Lung (tissue), 12 donors: Measurements from ENCODE around the gene SMPD2. TPM values are rescaled to one million over a fixed set of nuclear protein-coding genes. Genes with fewer than 3 reads are reported as not detected.
A peak's percentile ranks its signal among the peaks of the same experiment; 100 is the strongest.

ENCODE experiments used
- ATAC-seq: fragments of 200-7000 bp; cut with Tn5 transposase; one replicate; pipeline ENCODE4 v1.9.1; 2020; ENCODE audit warnings: moderate number of reproducible peaks; ENCODE audit not compliant: insufficient read depth, low FRiP score
- DNase-seq, 3 donors: peaks; one replicate each; pipeline ENCODE4 v3.0.0-alpha.2; 2013 to 2017
- H3K27ac ChIP-seq, 2 donors: one replicate each; pipeline ENCODE4 v1.5.1; 2013; ENCODE audit warnings: mild to moderate bottlenecking in 2 of 2, moderate library complexity in 2 of 2, control low read depth in 1 of 2, inconsistent platforms in 1 of 2, low read depth in 1 of 2, low read length in 1 of 2
- H3K27me3 ChIP-seq, 3 donors: one replicate each; pipeline ENCODE4 v1.5.1; 2013; ENCODE audit warnings: low read length in 2 of 3; ENCODE audit not compliant: control insufficient read depth in 3 of 3, insufficient read depth in 3 of 3
- H3K36me3 ChIP-seq, 4 donors: one replicate each; pipeline ENCODE4 v1.5.1; 2013; ENCODE audit warnings: low read length in 4 of 4, mild to moderate bottlenecking in 1 of 4, moderate library complexity in 1 of 4; ENCODE audit not compliant: control insufficient read depth in 4 of 4, insufficient read depth in 4 of 4
- H3K4me1 ChIP-seq, 5 donors: one replicate each; pipeline ENCODE4 v1.5.1; 2013; ENCODE audit warnings: low read length in 5 of 5, mild to moderate bottlenecking in 2 of 5, moderate library complexity in 1 of 5; ENCODE audit not compliant: control insufficient read depth in 5 of 5, insufficient read depth in 5 of 5
- H3K4me3 ChIP-seq: one replicate; pipeline ENCODE4 v1.5.1; 2013; ENCODE audit warnings: mild to moderate bottlenecking, control low read depth, moderate library complexity
- H3K9ac ChIP-seq, 2 donors: one replicate each; pipeline ENCODE4 v1.5.1; 2013; ENCODE audit warnings: low read length in 2 of 2, control low read depth in 1 of 2; ENCODE audit not compliant: insufficient read depth in 1 of 2
- H3K9me3 ChIP-seq, 4 donors: one replicate each; pipeline ENCODE4 v1.5.1; 2013; ENCODE audit warnings: low read length in 3 of 4, mild to moderate bottlenecking in 1 of 4, moderate library complexity in 1 of 4; ENCODE audit not compliant: control insufficient read depth in 4 of 4, insufficient read depth in 3 of 4
- WGBS, 2 donors: extraction: QIAGEN DNeasy Blood & Tissue Kit; methylation state at CpG; one replicate each; pipeline ENCODE4 v1.1.7; 2013; 5-methylcytosine and 5-hydroxymethylcytosine counted together
- polyA plus RNA-seq, 2 donors: library from polyadenylated mRNA; stranded (reverse); fragments of 200-250 nt; gene quantifications; one replicate each; pipeline ENCODE4 v1.2.1, GENCODE V29; 2013
- total RNA-seq, 2 donors: library from RNA; depleted of rRNA in 1 of 2; stranded (reverse); fragments of >200 nt in 1 of 2; gene quantifications; one replicate each; pipeline ENCODE4 v1.2.1, GENCODE V29; 2014 to 2021
- TF ChIP-seq, protein P1 (sequence below): IDR thresholded peaks from 2 replicates; pipeline ENCODE4 v1.5.1; 2012; ENCODE audit warnings: mild to moderate bottlenecking; ENCODE audit errors: control extremely low read depth, extremely low read depth
- donor health status: control.
- donor health status: control.
- donor health status: Bipolar disorder and iron deficiency.
- donor health status: healthy.
- donor health status: DM: yes; HTN: yes; CAD: no.

SMPD2 gene
- total and polyA plus RNA-seq, 4 donors, result 17.4 to 22.8 (median 19.9) TPM

DNA sequence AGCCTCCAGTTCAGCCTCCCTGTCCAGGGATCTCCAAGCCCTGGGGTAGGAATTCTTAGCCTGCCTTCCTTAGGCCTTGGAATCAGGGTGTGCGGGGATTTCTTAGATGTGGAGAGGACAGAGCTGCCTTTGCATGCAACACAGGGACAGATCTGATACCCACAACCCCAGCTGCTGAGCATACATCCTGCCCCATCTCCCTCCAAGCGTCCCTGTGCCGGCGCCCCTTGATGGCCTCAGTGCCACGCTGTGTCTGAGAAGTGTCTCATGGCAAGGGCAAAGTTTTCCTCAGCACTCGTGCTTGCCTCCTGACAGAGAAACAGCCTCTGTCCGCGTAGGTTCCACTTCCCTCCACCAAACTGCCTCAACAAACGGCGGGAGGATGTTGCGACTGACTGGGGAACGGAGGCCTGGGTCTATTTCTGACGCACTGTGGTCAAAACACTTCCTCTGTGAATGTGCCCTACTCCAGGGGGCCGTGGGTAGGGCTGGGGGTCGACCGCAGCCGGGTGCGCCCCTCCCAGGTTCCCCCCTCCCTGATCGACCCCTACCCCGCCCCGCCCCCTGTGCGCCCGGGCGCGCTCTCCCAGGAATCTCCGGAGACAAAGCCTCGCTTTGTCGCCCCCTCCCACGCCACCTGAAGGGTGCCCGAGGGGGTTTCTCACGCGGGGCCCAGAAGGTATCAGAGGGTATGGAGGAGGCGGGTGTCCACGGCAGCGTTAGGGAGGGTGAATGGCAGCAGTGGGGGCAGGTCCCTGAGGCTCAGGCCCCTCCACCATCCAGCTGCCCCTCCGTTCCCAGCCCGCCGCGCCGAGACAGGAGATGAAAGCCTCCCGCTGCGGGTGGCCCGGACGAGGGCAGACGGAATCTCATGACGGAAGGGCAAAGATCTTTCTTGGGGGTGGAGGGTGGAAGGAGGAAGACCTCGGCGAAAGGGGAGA, 14.2 kb downstream of the SMPD2 start:
- Histone ChIP-seq H3K27ac (peak overlapping the region in 1 of 2 donors; percentile 78), H3K9me3 (no peaks in the 10 kb centered on the region), H3K9ac (peak overlapping the region; percentile 32 to 57), H3K27me3 (no peaks in the 10 kb centered on the region), H3K4me3 (peak overlapping the region; percentile 70), H3K4me1 (peaks cover 6 to 33% (median 15%) of the 10 kb centered on the region in 5 donors), H3K36me3 (peaks cover 0 to 15% (median 10%) of the 10 kb centered on the region in 4 donors)
- DNase-seq, result peak; percentile 40 to 60 (median 53)
- 5 to 10% methylated on average over 46 to 48 of the region's 48 CpGs for WGBS, 2 donors
- ATAC-seq, result peak; percentile 5
- TF ChIP-seq, protein P1, sequence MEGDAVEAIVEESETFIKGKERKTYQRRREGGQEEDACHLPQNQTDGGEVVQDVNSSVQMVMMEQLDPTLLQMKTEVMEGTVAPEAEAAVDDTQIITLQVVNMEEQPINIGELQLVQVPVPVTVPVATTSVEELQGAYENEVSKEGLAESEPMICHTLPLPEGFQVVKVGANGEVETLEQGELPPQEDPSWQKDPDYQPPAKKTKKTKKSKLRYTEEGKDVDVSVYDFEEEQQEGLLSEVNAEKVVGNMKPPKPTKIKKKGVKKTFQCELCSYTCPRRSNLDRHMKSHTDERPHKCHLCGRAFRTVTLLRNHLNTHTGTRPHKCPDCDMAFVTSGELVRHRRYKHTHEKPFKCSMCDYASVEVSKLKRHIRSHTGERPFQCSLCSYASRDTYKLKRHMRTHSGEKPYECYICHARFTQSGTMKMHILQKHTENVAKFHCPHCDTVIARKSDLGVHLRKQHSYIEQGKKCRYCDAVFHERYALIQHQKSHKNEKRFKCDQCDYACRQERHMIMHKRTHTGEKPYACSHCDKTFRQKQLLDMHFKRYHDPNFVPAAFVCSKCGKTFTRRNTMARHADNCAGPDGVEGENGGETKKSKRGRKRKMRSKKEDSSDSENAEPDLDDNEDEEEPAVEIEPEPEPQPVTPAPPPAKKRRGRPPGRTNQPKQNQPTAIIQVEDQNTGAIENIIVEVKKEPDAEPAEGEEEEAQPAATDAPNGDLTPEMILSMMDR, result no peak

DNA sequence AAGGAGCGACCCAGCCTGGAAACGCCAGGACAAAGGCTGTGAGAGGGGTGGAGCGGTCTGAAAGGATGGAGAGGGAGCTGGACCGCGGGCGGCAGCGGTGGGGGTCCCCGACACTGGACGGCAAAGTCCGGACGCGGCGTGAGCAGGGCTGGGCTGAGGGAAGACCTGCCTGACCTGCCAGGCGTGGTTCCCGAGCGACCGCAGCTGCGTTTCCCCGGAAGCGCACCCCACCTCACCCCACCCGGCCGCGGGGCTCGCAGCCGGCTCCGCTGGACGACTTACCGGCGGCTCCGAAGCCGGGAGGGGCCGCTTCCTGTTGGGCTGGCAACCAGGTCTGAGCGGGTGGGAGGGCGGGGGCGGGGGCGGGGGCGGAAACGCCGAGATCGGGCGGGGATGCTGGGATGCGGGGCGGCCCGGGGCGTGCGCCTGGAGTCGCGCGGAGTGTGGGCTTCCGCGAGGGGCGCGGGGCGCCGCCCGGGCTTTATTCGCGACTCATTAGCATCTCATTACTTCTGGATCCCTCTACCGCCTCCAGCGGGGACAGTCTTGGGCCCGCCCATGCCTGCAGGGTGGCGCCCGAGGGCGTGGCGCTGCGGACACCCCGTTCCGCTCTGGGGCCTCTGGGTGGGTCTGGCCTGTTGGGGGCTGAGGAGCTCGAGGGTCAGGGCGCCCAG, 15.1 kb downstream of the SMPD2 start, which contains the start of gene MICAL1:
MICAL1 (minus strand) TSS at position 336 of the 674 bp plus-strand sequence. CDS start 1,576 bp downstream, outside the sequence.
- H3K27ac ChIP-seq, result peak within 1 kb of the TSS; percentile 30 to 86
- WGBS, 2 donors, result 0% methylated on average over 52 to 70 of the region's 70 CpGs

DNA sequence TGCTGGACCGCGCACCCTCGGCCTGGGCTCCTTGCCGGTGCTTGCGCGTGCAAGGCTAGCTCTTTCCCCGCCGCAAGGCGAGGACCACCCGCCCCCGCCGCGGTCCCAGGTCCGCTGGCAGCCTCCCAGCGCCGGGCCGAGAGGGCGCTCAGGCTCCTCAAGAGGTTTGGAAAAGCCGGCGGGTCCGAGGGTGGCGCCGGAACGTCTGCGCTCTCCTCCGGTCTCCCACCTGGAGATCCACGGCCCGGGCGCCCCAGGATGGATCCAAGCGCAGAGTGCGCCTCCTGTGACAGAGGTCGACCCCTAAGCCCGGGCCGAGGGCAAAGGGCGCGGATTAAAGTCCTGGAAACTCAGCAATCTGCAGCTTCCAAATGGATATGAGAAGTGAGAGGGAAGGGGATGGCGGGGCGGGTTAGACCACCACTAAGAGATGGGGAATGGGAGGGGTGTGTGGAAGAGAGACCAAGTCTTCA, 15.6 kb downstream of the SMPD2 start:
- peaks cover 0 to 15% (median 8%) of the 10 kb centered on the region in 4 donors for H3K36me3 ChIP-seq
- H3K9ac ChIP-seq, result peak overlapping the region; percentile 26 to 48
- peak overlapping the region; percentile 70 for H3K4me3 ChIP-seq
- H3K9me3 ChIP-seq, result no peaks in the 10 kb centered on the region
- no peaks in the 10 kb centered on the region for H3K27me3 ChIP-seq
- H3K4me1 ChIP-seq, result peaks cover 6 to 42% (median 24%) of the 10 kb centered on the region in 5 donors
- ATAC-seq (peak; percentile 15), DNase-seq (peak in 1 of 3 donors; percentile 40)
- 13 to 19% methylated on average over 31 to 38 of the region's 38 CpGs for WGBS, 2 donors
- TF ChIP-seq, protein P1, result no peak
- peak overlapping the region; percentile 30 to 86 for H3K27ac ChIP-seq

More for the DNA sequence above, 15.1 kb downstream of the SMPD2 start, which contains the start of gene MICAL1:
- peak within 1 kb of the TSS; percentile 70 for H3K4me3 ChIP-seq
- peak; percentile 76 for ATAC-seq
- DNase-seq, result peak; percentile 79 to 87 (median 86)
- H3K27me3 ChIP-seq, result no peaks in the 10 kb centered on the region
- no peaks in the 10 kb centered on the region for H3K9me3 ChIP-seq
- TF ChIP-seq, protein P1, result no peak
- peaks cover 6 to 40% (median 23%) of the 10 kb centered on the region in 5 donors for H3K4me1 ChIP-seq
- peaks cover 0 to 15% (median 8%) of the 10 kb centered on the region in 4 donors for H3K36me3 ChIP-seq
- peak within 1 kb of the TSS; percentile 32 to 57 for H3K9ac ChIP-seq
